Ishikawa (cell line): ENCODE measurements around the gene INCENP.

Experiments
- CEBPB ChIP-seq: IDR thresholded peaks from 2 replicates; pipeline ENCODE4 v1.6.1; 2012
- CREB1 ChIP-seq: IDR thresholded peaks from 2 replicates; pipeline ENCODE4 v1.6.1; 2012; ENCODE audit warnings: low read depth
- EGR1 ChIP-seq: IDR thresholded peaks from 2 replicates; pipeline ENCODE4 v1.6.1; 2012
- EP300 ChIP-seq: IDR thresholded peaks from 2 replicates; pipeline ENCODE4 v1.6.1; 2012; ENCODE audit warnings: borderline replicate concordance
- FOXM1 ChIP-seq: IDR thresholded peaks from 2 replicates; pipeline ENCODE4 v1.6.1; 2012; ENCODE audit warnings: low read depth, borderline replicate concordance
- MAX ChIP-seq: IDR thresholded peaks from 2 replicates; pipeline ENCODE4 v1.6.1; 2012
- NFIC ChIP-seq: IDR thresholded peaks from 2 replicates; pipeline ENCODE4 v1.6.1; 2012
- RAD21 ChIP-seq: IDR thresholded peaks from 2 replicates; pipeline ENCODE4 v1.6.1; 2012; ENCODE audit warnings: low read depth
- REST ChIP-seq: IDR thresholded peaks from 2 replicates; pipeline ENCODE4 v1.6.1; 2012; ENCODE audit warnings: low read depth, mild to moderate bottlenecking
- TAF1 ChIP-seq: IDR thresholded peaks from 2 replicates; pipeline ENCODE4 v1.6.1; 2012; ENCODE audit warnings: low read depth, mild to moderate bottlenecking
- TCF12 ChIP-seq: IDR thresholded peaks from 2 replicates; pipeline ENCODE4 v1.6.1; 2012; ENCODE audit warnings: low read depth
- TEAD4 ChIP-seq: IDR thresholded peaks from 2 replicates; pipeline ENCODE4 v1.6.1; 2012
- USF1 ChIP-seq: IDR thresholded peaks from 2 replicates; pipeline ENCODE4 v1.6.1; 2012
- YY1 ChIP-seq: IDR thresholded peaks from 2 replicates; pipeline ENCODE4 v1.6.1; 2012; ENCODE audit warnings: low read depth
- ZBTB7A ChIP-seq: IDR thresholded peaks from 2 replicates; pipeline ENCODE4 v1.6.1; 2012; ENCODE audit warnings: low read depth

Gene INCENP

GRCh38 chr11:62081378-62082291 lies 42.2 kb upstream of the INCENP start:
- no peak for TF ChIP-seq ZBTB7A
- no peak for TF ChIP-seq TCF12
- TF ChIP-seq USF1: peak; percentile 89
- peak; percentile 99 for TF ChIP-seq RAD21
- no peak for TF ChIP-seq CEBPB
- no peak for TF ChIP-seq REST
- no peak for TF ChIP-seq FOXM1
- peak; percentile 73; the same call in 1 of the 2 replicates for TF ChIP-seq MAX
- TF ChIP-seq YY1: no peak

DNA sequence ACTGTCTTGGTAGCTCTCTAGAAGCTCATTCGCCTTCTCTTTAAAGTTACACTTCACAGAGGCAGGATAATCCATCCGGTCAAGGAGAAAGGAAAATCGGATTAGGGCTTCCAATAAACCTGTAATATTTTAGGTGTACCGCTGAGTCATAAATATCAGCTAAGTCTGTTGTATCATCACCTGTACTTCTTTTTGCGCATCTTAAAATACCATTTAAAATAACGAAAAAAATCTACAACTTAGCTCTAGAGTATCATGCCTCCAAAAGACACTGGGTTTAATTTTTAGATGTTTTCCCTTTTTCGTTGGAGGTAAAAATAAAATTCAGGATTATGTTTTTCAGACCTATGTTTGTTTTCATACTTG lies 41.5 kb upstream of the INCENP start:
- TF ChIP-seq CREB1 (no peak), MAX (no peak)

- TF ChIP-seq TEAD4 (no peak), RAD21 (no peak), TCF12 (no peak)
Observed at GRCh38 chr11:62087694-62088093, 36.1 kb upstream of the INCENP start.

DNA sequence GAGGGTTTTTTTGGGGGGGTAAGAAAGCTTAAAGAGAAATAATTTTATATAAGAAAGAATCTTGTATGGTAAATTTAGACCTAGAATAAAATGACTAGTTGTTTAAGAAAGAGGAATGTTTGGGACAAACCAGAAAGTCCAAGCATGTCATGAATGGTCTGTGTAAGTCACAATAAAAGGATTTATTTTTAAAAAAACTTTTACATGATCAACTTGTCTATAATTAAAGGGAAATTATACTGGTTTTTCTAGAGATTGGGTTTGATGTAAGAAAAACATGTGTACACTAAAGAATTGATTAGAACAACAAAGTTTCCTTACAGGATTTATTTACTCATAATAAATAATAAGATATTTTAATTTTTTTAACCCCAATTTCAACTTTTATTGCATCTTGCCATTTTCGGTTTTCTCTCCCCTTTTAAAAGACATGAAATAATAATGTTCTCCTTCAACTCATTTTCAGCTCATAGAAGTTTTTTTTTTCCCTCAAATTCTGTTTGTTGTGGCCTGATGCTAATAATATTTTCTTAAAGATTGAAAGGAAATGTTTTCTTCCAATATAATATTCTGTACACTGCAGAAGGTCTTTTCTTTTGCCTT lies 35.4 kb upstream of the INCENP start:
- TF ChIP-seq ZBTB7A (no peak), YY1 (no peak), CREB1 (no peak), MAX (no peak), EP300 (no peak), NFIC (no peak)

- TF ChIP-seq YY1 (no peak), EGR1 (no peak), CREB1 (no peak), MAX (no peak), ZBTB7A (no peak), REST (no peak), TAF1 (no peak), USF1 (no peak), TEAD4 (no peak), NFIC (no peak), RAD21 (no peak), CEBPB (no peak), EP300 (no peak), FOXM1 (no peak)
Observed at GRCh38 chr11:62103141-62103540, 20.7 kb upstream of the INCENP start.

- no peak for TF ChIP-seq FOXM1
- TF ChIP-seq CEBPB: no peak
- TF ChIP-seq EP300: no peak
- TF ChIP-seq TAF1: no peak
- TF ChIP-seq CREB1: no peak
- TF ChIP-seq RAD21: no peak
- TF ChIP-seq TCF12: no peak
Observed at GRCh38 chr11:62103986-62104385, 19.8 kb upstream of the INCENP start.
